ENCODE data around the gene PKNOX2.

PKNOX2 gene

DNA sequence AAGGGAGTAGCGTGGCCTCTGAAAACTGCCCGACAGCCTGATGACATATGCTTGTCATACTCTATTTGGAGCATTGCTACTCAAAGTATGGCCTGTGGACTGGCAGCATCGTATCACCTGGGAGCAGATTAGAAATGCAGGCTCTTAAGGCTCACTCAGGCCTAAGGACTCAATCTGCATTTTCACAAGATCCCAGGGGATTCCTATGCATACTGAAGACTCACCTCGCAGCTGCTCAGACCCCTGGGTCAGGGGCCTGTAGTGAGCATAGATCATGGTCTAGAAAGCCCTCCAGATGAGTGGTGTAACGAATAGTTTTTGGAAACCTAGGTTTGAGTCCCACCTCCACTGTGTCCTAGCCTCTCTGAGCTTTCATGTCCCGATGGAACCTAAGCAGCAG, 205.3 kb downstream of the PKNOX2 start:
- DNase-seq, result no peak

DNA sequence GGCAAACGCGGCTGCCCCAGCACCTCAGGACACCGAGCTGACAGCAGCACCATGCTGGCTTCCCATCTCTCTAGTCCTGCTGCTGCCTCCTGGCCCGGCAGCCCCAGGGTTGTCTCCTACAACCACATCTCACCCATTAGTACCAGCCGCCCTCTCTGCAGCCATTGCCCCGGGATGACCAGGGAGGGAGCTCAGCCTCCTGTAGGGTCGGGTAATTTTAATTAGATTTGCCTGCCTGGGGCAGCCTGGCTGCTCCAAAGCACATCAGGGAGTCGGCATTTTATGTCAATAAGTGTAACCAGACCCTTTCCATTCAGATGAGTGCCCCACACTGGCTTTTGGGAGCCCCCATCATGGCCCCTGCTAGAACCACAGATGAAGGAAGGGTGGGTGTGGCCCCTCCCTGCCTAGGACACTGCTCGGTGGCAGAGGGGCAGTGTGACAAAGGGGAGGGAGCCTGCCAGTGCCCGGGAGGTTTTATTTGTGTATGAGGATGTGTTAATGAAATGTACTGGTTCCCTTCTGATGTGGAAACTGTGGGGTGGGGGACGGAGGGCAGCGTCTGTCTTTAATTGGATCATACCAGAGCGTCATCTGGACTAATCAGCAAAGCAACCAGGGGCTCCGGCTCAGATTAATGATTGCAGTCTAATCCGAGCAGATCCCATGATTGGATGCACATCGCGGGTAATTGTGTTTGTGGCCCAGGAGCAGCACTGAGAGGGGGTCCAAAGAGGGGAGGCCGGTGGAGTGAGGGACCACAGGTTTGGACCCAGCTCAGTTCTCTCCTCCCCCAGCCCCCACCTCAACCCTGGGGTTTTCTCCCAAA, 206.2 kb downstream of the PKNOX2 start:
- DNase-seq, result no peak

DNA sequence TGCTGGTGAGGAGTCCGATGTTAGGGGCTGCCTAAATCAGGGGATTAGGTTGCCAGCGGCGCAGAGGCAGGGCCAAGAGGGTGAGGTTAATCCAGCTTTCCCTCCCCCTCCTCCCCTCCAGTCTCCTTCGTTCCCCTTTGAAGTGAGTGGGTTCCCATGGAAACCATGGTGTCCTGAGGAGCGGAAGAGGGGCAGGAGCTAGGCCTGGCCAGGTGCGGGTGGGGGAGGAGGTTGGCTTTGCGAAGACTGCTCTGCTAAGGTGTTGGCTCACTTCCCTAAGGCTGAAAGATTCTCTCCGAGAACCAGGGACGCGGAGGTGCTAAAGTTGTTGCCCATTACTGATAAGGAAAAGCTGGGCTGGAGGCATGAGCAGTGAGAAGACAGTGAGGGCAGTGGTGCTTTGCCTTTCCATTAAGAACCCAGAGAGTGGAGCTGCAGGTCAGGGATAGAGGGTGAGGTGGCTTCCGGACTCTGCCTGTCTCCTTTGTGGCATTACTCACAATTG, 206.9 kb downstream of the PKNOX2 start:
- no peak for DNase-seq

- DNase-seq, result no peak
These were observed 207.5 kb downstream of the PKNOX2 start for GRCh38 chr11:125372088-125372487.

DNA sequence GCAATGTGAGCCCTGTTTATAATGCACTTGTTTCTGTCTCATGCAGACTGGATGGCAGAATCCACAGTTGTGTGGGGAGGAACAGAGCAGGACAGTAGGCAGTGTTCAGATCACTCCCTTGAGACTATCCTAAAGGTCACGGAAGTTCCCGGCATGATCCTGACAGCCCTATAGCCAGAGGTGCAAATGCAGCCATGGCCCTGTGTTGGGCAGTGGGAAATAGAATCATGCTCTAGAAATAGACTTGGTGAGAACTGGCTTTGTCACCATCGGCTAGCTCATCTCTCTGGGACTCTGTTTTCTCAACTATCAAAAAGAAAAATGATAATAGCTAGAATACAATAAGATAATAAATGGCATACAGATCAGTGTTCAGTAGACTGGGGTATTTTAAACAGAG, 208.4 kb downstream of the PKNOX2 start:
- DNase-seq, result no peak

DNA sequence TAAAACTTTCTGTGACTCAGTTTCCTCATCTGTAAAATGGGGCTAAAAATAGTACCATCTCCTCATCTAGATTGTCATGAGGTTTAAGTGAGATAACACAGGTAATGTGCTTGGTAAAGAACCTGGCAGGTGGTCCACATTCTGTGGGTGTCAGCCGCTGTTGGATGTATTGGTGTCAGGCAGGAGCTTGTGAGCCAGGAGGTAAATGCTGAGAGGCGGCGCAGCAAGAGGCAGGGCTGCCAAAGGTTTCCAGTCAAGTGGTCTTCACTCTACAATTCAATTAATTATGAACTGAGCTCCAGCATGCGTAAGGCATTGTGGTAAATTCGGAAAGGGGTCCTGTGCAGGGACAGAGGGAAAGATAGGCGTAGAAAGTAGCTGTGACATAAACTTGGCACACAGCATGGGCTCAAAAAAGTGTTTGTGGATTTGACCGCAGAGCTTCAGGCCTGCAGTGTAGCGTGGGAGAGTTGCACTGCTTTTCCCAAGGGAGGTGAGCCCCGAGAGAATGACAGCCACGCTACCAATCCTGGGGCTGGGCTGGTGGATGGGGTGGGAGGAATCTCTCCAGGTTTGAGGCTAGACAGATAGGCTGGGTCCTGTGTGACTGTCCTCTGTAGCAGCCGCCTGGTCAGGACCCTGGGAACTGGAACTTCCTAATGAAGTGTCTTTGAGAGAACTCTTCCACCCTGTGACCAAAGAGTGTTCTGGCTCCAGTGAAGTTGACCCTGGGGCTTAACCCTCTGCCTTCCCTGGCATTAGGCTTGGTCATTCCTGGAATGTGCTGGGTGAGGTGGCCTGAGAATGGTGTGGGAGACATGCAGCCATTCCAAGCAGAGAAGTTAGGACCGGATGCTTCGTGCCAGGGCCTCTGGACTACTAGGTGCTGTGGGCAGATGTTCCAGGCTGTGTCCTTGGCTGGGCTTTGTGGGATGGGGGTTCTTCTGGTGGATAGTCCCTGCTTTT, 209.2 kb downstream of the PKNOX2 start:
- DNase-seq, result no peak

GRCh38 chr11:125374398-125374797, 209.8 kb downstream of the PKNOX2 start:
- DNase-seq, result no peak

DNA sequence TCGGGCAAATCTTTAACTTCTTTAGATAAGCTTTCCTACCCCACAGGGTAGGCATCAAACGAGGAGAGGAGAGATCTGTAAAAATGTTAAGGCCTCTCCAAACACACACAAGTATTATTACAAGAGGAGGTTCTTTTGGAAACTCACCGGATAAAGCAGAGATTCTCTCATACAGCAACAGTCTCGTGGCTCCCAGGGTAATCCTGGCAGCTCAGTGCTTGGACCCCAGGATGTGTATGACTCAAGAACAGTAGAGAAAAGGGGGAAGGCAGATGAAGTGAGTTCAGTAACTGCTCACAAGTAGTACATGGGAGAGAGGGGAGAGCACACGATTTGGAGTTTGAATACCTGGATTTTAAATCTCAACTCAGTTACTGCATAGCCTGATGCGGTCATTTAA, 210.6 kb downstream of the PKNOX2 start:
- DNase-seq, result no peak

DNA sequence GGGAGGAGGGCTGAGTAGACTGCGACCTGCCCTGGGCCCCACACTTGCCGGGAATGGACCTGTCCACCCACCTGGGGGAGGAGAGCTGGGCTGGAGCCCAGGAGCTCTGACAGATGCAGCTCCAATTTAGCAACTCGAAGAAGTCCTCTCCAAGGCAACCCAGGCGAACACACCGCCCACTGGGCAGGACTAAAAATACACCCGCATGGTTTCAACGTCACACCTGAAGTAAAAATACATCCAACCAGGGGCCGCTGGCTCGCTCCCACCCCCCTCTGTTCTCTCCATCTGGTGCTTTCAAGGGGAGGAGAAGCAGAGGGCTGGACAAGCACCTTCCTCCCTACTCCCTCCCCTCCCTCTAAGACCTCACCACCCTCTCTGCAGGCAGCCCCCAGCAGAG, 211.6 kb downstream of the PKNOX2 start:
- no peak for DNase-seq

DNA sequence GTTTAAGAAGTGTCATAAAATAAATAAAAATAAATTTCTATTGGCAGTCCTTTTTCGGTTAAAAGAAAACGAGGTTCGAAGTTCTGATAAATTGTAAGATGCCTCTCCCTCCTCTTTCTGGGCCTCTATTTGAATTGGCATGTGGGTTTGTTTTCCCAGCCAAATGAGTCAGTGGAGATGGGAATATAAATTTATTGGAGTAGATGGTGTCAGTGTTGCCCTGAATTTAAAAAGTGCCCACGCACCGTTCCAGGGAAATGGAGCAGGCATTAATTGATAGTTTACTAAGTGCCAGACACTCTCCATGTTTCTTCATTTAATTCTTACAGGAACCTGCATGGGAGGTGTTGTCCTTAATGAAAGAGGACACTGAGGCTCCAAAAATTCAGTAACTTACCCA, 212.3 kb downstream of the PKNOX2 start:
- no peak for DNase-seq

GRCh38 chr11:125378083-125378482, 213.5 kb downstream of the PKNOX2 start:
- no peak for DNase-seq

DNA sequence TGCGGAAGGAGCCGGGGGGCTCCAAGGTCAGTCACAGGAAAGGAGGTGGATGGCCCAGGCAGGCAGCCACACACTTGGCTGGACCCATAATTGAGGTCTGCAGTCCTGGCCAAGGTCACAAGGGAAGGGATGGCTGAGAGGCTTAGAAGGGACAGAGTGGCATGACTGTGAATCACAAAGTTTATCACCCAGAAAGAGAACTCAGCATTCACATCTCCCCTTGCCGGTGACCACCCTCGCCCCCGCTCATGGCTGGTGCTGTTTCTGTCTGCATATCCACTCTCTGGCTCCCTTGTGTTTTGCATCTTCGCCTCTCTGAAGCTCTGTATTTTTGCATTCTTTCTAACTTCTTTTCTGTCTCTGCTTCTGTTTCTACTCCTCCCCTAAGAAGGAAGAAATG, 214.0 kb downstream of the PKNOX2 start:
- no peak for DNase-seq

- no peak for DNase-seq
These were observed 215.0 kb downstream of the PKNOX2 start for GRCh38 chr11:125379565-125379964.

GRCh38 chr11:125379981-125380380, 215.4 kb downstream of the PKNOX2 start:
- DNase-seq, result no peak

- no peak for DNase-seq
These were observed 216.3 kb downstream of the PKNOX2 start for GRCh38 chr11:125380756-125381445.

DNA sequence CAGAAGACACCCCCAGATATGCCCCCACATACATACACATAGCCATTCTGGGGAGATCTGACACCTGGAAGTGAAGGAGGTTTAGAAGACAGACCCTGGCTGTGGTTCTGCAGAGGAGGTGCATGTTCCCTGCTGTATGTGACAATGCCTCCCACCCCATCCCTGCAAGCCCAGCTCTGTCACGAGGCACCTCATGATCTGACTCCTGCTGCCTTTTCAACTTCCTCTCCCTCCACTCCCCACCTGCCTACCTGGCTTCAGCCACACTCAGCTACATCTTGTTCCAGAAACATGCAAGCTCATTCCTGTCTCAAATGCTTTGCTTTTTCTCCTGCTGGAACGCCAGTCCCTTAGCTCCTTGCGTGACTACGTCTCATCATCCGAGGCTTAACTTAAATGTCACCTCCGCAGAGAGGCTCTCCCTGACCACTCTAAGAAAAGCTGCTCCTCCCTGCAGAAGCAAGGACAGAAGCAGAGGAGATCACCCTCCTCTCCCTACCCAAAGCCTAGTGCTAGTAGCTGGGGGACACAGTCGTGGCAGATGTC, 217.0 kb downstream of the PKNOX2 start:
- no peak for DNase-seq

DNA sequence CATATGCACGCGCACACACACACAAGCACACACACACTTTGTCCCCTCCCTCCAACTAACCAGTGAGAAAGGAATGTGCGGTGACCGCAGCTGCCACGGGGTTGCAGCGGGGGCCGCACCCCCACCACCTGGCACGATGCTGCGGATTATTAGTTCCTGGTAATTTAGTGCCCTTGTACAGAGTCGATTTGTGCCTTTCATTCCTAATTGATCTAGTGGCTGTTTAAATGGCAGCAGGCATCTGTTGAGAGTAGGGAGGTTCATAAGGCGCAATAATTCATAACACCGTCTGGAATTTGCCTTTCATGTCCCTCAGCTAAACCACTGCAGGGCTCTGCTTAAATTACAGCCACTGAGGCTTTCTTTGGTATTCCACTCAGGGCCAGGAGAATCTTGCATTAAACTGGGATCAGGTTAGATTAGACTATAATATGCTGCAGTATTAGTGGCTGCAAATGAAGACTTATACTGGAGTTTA, 217.8 kb downstream of the PKNOX2 start:
- no peak for DNase-seq

- DNase-seq, result no peak
These were observed 218.3 kb downstream of the PKNOX2 start for GRCh38 chr11:125382822-125383221.

DNA sequence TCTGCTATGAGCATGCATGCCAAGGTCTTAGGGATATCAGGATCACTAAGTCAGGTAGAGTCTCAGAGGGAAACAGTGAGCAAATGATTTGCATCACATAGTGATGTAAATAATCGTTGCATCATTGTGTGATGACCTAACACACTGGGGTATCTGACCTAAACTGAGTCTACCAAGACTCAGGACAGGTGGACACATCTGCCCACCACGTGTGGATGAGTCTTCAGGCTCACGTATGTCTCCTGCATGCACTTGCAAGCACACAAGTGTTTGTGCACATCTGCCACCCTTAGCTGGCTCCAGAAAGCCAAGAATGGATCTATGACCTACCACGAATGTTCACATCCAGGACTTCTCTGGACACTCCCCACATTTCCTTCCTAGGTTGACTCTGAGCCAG, 220.3 kb downstream of the PKNOX2 start:
- DNase-seq, result no peak

GRCh38 chr11:125387901-125388300, 223.3 kb downstream of the PKNOX2 start:
- no peak for DNase-seq

- no peak for DNase-seq
These were observed 224.1 kb downstream of the PKNOX2 start for GRCh38 chr11:125388611-125389010.

GRCh38 chr11:125389339-125390166, 225.0 kb downstream of the PKNOX2 start:
- no peak for DNase-seq
